Dermis lymphatic vessel endothelial cell (primary cell): ENCODE data around the gene TMEM263. TPM values are rescaled to one million over a fixed set of nuclear protein-coding genes. Genes with fewer than 3 reads are reported as not detected.

ENCODE experiments used
- total RNA-seq: library from RNA; depleted of rRNA; stranded (reverse); fragments of >200 nt; gene quantifications from 2 replicates; pipeline ENCODE4 v1.2.1, GENCODE V29; 2014

TMEM263 gene
- 41.1 and 46.0 TPM in 2 replicates for total RNA-seq

DNA sequence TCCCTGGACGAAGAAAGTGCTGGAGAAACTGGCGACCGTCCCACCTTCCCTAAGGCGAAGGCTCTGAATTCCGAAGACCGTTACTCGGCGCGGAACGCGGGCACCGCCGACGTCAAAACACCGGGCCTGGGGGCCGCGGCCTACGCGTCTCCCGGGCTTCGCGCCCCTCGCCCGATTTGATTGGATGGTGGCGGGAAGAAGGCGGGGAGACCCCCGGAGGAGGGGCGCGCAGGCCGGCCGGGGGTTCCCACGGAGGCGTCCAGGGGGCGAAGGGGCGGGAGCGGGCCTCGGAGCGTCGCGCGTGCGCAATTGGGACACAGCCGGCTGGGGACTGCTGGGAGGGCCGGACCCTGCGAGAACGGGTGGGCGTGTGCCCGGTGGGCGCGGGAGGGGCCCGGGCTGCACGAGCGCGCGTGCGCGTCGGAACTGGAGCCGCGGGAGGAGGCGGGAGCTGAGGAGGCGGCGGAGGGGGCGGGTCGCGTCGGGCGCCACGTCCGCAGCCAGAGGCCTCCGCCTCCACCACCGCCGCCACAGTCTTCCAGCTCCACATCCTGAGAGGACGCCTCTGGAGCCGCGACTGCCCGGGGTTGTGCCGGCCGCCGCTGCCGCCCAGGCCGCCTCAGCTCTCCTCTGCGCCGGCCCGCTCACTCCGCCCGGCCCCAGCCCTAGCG lies at the start of gene TMEM263:
Gene TMEM263, plus strand, starts transcription at position 531 of the 671 bp plus-strand sequence. CDS start 11,210 bp downstream, outside the sequence.

DNA sequence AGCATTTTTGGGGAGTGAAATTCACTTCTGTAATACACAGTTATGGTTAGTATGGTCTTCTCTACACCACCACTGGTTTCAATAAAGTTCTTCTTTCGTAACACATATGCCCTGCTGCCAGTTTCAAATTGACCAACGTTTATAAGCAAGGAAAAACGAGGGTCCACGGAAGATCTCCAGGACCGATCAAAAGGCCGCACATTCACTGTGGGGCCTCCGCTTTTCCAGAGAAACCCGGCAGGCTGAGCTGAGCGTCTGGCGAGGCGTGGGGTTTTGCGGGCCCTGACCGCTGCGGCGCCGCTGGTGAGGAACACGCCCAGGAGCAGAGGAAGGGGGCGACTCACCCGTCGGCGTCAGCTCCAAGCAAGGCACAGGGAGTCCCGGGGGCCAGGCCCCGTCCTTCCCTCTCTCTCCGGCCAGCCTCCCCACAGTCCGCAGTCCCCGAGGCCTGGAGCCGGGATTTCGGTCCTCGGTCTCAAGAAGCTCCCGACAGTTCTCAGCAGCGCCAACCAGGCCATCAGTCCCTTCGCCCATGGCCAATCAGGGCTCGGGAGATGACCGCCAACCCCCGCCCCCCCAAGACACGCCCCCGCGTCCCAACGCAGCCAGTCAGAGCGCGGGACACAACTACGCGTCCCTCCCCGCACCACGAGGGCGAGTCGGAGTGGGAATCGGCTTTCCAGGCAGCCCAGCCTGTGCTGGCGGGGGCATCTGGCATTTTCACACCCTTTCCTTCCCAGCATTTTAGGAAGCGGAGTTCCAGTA lies 31.1 kb downstream of the TMEM263 start, which contains the start of gene MTERF2:
Gene MTERF2, minus strand, starts transcription at position 522 of the 765 bp plus-strand sequence. CDS start 8,432 bp downstream, outside the sequence.

Other genes with a start within 250 kb of the TMEM263 start
- 9.8 and 13.6 TPM in 2 replicates for gene RIC8B, start 181.2 kb upstream of the TMEM263 start, total RNA-seq
- gene MTERF2, start 31.2 kb downstream of the TMEM263 start, total RNA-seq = 5.4 and 7.6 TPM in 2 replicates
- 11.1 and 14.3 TPM in 2 replicates for gene CRY1, start 137.6 kb downstream of the TMEM263 start, total RNA-seq